Kidney epithelial cell (primary cell): ENCODE results near the gene LHFPL3. TPM values are rescaled to one million over a fixed set of nuclear protein-coding genes. Genes with fewer than 3 reads are reported as not detected.

ENCODE experiments used
- DNase-seq: peaks from one replicate; pipeline ENCODE4 v3.0.0-alpha.2; 2010; ENCODE audit warnings: low read depth
- H3K27me3 ChIP-seq: 2 replicates; pipeline ENCODE4 v1.6.0; 2011; ENCODE audit warnings: low read length; ENCODE audit not compliant: control insufficient read depth, insufficient read depth
- H3K36me3 ChIP-seq: 2 replicates; pipeline ENCODE4 v1.5.1; 2011; ENCODE audit warnings: low read length; ENCODE audit not compliant: control insufficient read depth, insufficient read depth
- H3K4me3 ChIP-seq: 2 replicates; pipeline ENCODE4 v1.5.1; 2011; ENCODE audit warnings: low read depth, mild to moderate bottlenecking, control low read depth, low read length
- CTCF ChIP-seq: IDR thresholded peaks from 2 replicates; pipeline ENCODE4 v1.5.1; 2011; ENCODE audit warnings: mild to moderate bottlenecking, moderate library complexity, low read length, control low read depth, inconsistent platforms; ENCODE audit not compliant: insufficient read depth, poor library complexity, severe bottlenecking
- total RNA-seq: library from RNA; depleted of rRNA; stranded (reverse); fragments of >200 nt; gene quantifications from 2 replicates; pipeline ENCODE4 v1.2.3, GENCODE V29; 2015

The LHFPL3 gene
- total RNA-seq, 1 donor from 2014 or later = not detected

GRCh38 chr7:104906032-104906431 lies 577.6 kb downstream of the LHFPL3 start:
- Histone ChIP-seq H3K4me3 (no peak overlapping the region), H3K36me3 (no peaks in the 10 kb centered on the region), H3K27me3 (no peaks in the 10 kb centered on the region)
- DNase-seq = no peak
- no peak for TF ChIP-seq CTCF

- H3K27me3 ChIP-seq = no peaks in the 10 kb centered on the region
- no peak for TF ChIP-seq CTCF
- H3K4me3 ChIP-seq = no peak overlapping the region
- H3K36me3 ChIP-seq = no peaks in the 10 kb centered on the region
- no peak for DNase-seq
Measured at GRCh38 chr7:104906556-104906955, 578.2 kb downstream of the LHFPL3 start.

- Histone ChIP-seq H3K36me3 (no peaks in the 10 kb centered on the region), H3K4me3 (no peak overlapping the region), H3K27me3 (no peaks in the 10 kb centered on the region)
- no peak for DNase-seq
- TF ChIP-seq CTCF = no peak
Measured at GRCh38 chr7:104908636-104909035, 580.2 kb downstream of the LHFPL3 start.

GRCh38 chr7:104909096-104909495 lies 580.7 kb downstream of the LHFPL3 start:
- Histone ChIP-seq H3K4me3 (no peak overlapping the region), H3K36me3 (no peaks in the 10 kb centered on the region), H3K27me3 (no peaks in the 10 kb centered on the region)
- TF ChIP-seq CTCF = no peak
- DNase-seq = no peak

- Histone ChIP-seq H3K27me3 (no peaks in the 10 kb centered on the region), H3K36me3 (no peaks in the 10 kb centered on the region), H3K4me3 (no peak overlapping the region)
- DNase-seq = no peak
- TF ChIP-seq CTCF = no peak
Measured at GRCh38 chr7:104914421-104914820, 586.0 kb downstream of the LHFPL3 start.

GRCh38 chr7:104921596-104921995 lies 593.2 kb downstream of the LHFPL3 start:
- Histone ChIP-seq H3K36me3 (no peaks in the 10 kb centered on the region), H3K27me3 (no peaks in the 10 kb centered on the region), H3K4me3 (no peak overlapping the region)
- TF ChIP-seq CTCF = no peak
- no peak for DNase-seq
